ENCODE data around the gene HYOU1. TPM values are rescaled to one million over a fixed set of nuclear protein-coding genes. Genes with fewer than 3 reads are reported as not detected.

The HYOU1 gene
- polyA plus RNA-seq, 3 donors = 37.7 to 73.2 (median 41.1) TPM

- 84 to 89% (median 84%) methylated on average over 3 of the region's 3 CpGs for WGBS, 3 donors
- no peak overlapping the region for H3K27ac ChIP-seq (ENCODE audit: low read depth, low read length)
These were observed 44.3 kb downstream of the HYOU1 start for GRCh38 chr11:119012629-119013170.

GRCh38 chr11:119011476-119012053 lies 45.4 kb downstream of the HYOU1 start:
- WGBS, 3 donors = 80 to 94% (median 88%) methylated on average over 6 of the region's 6 CpGs
- H3K27ac ChIP-seq (ENCODE audit: low read depth, low read length) = no peak overlapping the region

GRCh38 chr11:119006656-119007055 lies 50.3 kb downstream of the HYOU1 start:
- 84 to 91% (median 89%) methylated on average over 4 of the region's 4 CpGs for WGBS, 3 donors
- no peak overlapping the region for H3K27ac ChIP-seq (ENCODE audit: low read depth, low read length)

- WGBS, 3 donors = 64 to 79% (median 77%) methylated on average over 1 of the region's 1 CpG
- H3K27ac ChIP-seq (ENCODE audit: low read depth, low read length) = no peak overlapping the region
These were observed 56.1 kb downstream of the HYOU1 start for GRCh38 chr11:119000906-119001305.

- 55 to 64% (median 56%) methylated on average over 6 of the region's 6 CpGs for WGBS, 3 donors
- H3K27ac ChIP-seq (ENCODE audit: low read depth, low read length) = no peak overlapping the region
These were observed 58.2 kb downstream of the HYOU1 start for GRCh38 chr11:118998822-118999221.

- 1 to 6% (median 3%) methylated on average over 19 of the region's 19 CpGs for WGBS, 3 donors
- H3K27ac ChIP-seq (ENCODE audit: low read depth, low read length) = no peak overlapping the region
These were observed 58.7 kb downstream of the HYOU1 start for GRCh38 chr11:118998388-118998717.

GRCh38 chr11:118997627-118998387 lies 59.2 kb downstream of the HYOU1 start, which contains the start of gene CENATAC:
TSS of gene CENATAC (plus strand) at chr11:118998138. CDS start at chr11:118998198, 60 bp downstream.
- 0% methylated on average over 46 to 54 of the region's 54 CpGs for WGBS, 3 donors
- no peak within 1 kb of the TSS for H3K27ac ChIP-seq (ENCODE audit: low read depth, low read length)

- 9 to 29% (median 11%) methylated on average over 22 of the region's 22 CpGs for WGBS, 3 donors
- no peak overlapping the region for H3K27ac ChIP-seq (ENCODE audit: low read depth, low read length)
These were observed 59.9 kb downstream of the HYOU1 start for GRCh38 chr11:118996926-118997626.

Other genes with a start within 250 kb of the HYOU1 start
- gene CXCR5, start 173.3 kb downstream of the HYOU1 start, polyA plus RNA-seq = under 1 TPM; 0.22 to 1.00 (median 0.46) TPM
- 10 to 100 TPM; 13.9 to 28.9 (median 22.8) TPM for gene BCL9L, start 131.3 kb downstream of the HYOU1 start, polyA plus RNA-seq
- under 1 TPM in 2 of 3 donors, not detected in 1; 0.14 to 0.16 TPM for gene UPK2, start 100.9 kb downstream of the HYOU1 start, polyA plus RNA-seq
- not detected for gene FOXR1, start 85.4 kb downstream of the HYOU1 start, polyA plus RNA-seq
- 10 to 100 TPM in 2 of 3 donors, 1 to 10 TPM in 1; 6.1 to 28.3 (median 13.7) TPM for gene CENATAC, start 59.1 kb downstream of the HYOU1 start, polyA plus RNA-seq
- gene RPS25, start 38.9 kb downstream of the HYOU1 start, polyA plus RNA-seq = 1,000 to 10,000 TPM; 1,274 to 4,411 (median 1,949) TPM
- 10 to 100 TPM; 24.1 to 48.4 (median 46.6) TPM for gene TRAPPC4, start 38.4 kb downstream of the HYOU1 start, polyA plus RNA-seq
- gene SLC37A4, start 26.3 kb downstream of the HYOU1 start, polyA plus RNA-seq = 10 to 100 TPM in 2 of 3 donors, 1 to 10 TPM in 1; 7.4 to 37.9 (median 13.2) TPM
- 10 to 100 TPM; 20.5 to 35.2 (median 30.7) TPM for gene VPS11, start 10.6 kb upstream of the HYOU1 start, polyA plus RNA-seq
- gene HMBS, start 27.7 kb upstream of the HYOU1 start, polyA plus RNA-seq = 10 to 100 TPM; 13.7 to 23.3 (median 14.7) TPM
- 10 to 100 TPM; 20.0 to 28.9 (median 24.0) TPM for gene DPAGT1, start 44.6 kb upstream of the HYOU1 start, polyA plus RNA-seq
- gene C2CD2L, start 50.1 kb upstream of the HYOU1 start, polyA plus RNA-seq = 1 to 10 TPM; 3.1 to 6.7 (median 5.2) TPM
- 10 to 100 TPM in 1 of 3 donors, 1 to 10 TPM in 2; 9.1 to 15.4 (median 9.7) TPM for gene HINFP, start 64.4 kb upstream of the HYOU1 start, polyA plus RNA-seq
- under 1 TPM; 0.01 to 0.34 (median 0.06) TPM for gene ABCG4, start 91.8 kb upstream of the HYOU1 start, polyA plus RNA-seq
- gene NLRX1, start 111.5 kb upstream of the HYOU1 start, polyA plus RNA-seq = 10 to 100 TPM in 2 of 3 donors, 1 to 10 TPM in 1; 7.1 to 15.4 (median 10.3) TPM
- under 1 TPM; 0.17 to 0.27 (median 0.22) TPM for gene NHERF4, start 128.3 kb upstream of the HYOU1 start, polyA plus RNA-seq
- gene CBL, start 149.1 kb upstream of the HYOU1 start, polyA plus RNA-seq = 1 to 10 TPM; 1.7 to 7.3 (median 5.8) TPM

Measured in adipose tissue (tissue), 3 donors.